Measurements from ENCODE around the gene ZNF786. TPM values are rescaled to one million over a fixed set of nuclear protein-coding genes. Genes with fewer than 3 reads are reported as not detected.
A peak's percentile ranks its signal among the peaks of the same experiment; 100 is the strongest.

ZNF786 gene
- total RNA-seq (2014; rRNA removed; shearing (Covaris generic)) = 2.9 and 3.4 TPM in 2 replicates

DNA sequence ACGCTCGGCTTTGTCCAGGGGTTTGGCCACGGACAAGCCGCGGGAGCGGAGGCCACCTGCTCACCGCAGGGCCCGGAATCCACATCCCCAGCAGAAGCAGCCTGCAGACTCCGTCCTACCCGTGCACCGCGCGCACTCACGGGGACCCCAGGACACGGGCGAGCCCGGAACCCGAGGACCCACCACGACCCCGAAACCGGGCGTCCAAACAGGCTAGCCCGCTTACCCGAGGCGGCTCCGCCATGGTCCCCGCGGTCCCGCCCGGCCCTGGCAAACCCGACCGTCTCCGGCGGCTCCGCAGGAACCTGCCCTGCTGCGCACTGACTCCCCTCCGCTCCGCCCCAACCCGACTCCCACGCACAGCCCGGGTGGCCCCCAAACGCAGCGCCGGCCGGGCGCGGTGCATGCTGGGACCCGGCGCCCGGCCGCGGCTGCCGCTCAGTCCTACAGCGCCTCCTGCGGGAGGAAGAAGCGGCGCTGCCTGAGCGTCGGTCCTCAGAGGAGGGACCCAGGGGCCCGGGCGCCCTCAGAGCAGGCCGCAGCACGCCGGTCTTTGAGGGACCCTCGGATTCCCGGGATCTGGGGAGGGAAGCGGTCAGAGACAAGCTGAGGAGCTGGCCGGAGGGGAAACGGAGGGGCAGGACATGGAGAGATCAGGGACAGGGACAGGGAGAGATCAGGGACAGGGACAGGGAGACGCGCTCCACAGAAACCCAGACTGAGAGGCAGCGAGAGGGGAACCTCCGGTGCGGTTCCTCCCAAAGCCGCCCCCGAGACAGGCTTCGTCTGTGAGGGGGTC lies at the start of gene ZNF786:
Gene ZNF786 (minus strand): TSS at position 322 of the 799 bp plus-strand sequence. CDS start 78 bp downstream, at position 244.
- peak; percentile 85 to 94 for DNase-seq (ENCODE audit: low read depth in 1 of 2, low spot score in 2 of 2)
- Histone ChIP-seq H3K4me1 (replicated peaks) (peaks cover 11% of the 10 kb centered on the region), H3K9me3 (replicated peaks) (no peaks in the 10 kb centered on the region), H3K4me3 (peak within 1 kb of the TSS; percentile 90), H3K36me3 (peaks cover 3% of the 10 kb centered on the region), H3K27me3 (replicated peaks) (no peaks in the 10 kb centered on the region), H3K27ac (peak within 1 kb of the TSS; percentile 85)

DNA sequence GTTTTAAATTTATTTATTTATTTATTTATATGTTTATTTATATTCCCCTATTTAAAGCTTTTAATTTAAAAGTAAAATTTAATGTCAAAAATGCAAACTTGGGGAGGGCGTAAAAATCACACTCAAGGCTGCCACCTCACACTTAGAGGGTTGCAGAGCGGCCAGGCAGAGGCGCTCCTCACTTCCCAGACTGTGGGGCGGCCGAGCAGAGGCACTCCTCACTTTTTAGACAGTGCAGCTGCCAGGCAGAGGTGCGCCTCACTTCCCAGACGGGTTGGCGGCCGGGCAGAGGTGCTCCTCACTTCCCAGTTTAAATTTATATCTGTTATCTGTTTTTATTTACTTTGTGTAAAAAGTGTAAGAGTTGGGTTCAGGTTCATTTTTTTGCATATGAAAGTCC lies 45.6 kb upstream of the ZNF786 start:
- Histone ChIP-seq H3K9me3 (replicated peaks) (no peaks in the 10 kb centered on the region), H3K4me3 (no peak overlapping the region), H3K27me3 (replicated peaks) (no peaks in the 10 kb centered on the region), H3K4me1 (replicated peaks) (no peaks in the 10 kb centered on the region), H3K36me3 (peaks cover 3% of the 10 kb centered on the region; the same call in 1 of the 2 replicates), H3K27ac (no peak overlapping the region)
- no peak for DNase-seq (ENCODE audit: low read depth in 1 of 2, low spot score in 2 of 2)

DNA sequence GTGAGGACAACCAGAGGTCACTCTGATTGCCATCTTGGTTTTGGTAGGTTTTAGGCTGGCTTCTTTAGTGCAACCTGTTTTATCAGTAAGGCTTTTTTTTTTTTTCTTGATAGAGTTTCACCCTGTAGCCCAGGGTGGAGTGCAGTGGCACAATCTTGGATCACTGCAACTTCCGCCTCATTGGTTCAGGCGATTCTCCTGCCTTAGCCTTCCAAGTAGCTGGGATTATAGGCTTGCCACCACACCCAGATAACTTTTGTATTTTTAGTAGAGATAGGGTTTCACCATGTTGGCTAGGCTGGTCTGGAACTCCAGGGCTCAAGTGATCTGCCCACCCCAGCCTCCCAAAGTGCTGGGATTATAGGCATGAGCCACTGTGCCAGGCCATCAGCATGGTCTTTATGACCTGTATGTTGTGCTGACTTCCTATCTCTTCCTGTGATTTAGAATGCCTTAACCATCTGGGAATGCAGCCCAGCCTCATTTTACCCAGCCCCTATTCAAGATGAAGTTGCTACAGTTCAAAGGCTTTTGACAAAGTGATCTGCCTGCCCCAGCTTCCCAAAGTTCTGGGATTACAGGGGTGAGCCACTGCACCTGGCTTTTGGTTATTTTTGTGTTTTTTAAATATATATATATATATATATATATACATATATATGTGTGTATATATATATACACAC lies 42.7 kb upstream of the ZNF786 start:
- Histone ChIP-seq H3K4me1 (replicated peaks) (peaks cover under 1% of the 10 kb centered on the region), H3K36me3 (peaks cover 16% of the 10 kb centered on the region), H3K4me3 (no peak overlapping the region), H3K9me3 (replicated peaks) (peaks cover 5% of the 10 kb centered on the region; the same call in 1 of the 2 replicates), H3K27me3 (replicated peaks) (no peaks in the 10 kb centered on the region), H3K27ac (no peak overlapping the region)
- DNase-seq (ENCODE audit: low read depth in 1 of 2, low spot score in 2 of 2) = no peak

DNA sequence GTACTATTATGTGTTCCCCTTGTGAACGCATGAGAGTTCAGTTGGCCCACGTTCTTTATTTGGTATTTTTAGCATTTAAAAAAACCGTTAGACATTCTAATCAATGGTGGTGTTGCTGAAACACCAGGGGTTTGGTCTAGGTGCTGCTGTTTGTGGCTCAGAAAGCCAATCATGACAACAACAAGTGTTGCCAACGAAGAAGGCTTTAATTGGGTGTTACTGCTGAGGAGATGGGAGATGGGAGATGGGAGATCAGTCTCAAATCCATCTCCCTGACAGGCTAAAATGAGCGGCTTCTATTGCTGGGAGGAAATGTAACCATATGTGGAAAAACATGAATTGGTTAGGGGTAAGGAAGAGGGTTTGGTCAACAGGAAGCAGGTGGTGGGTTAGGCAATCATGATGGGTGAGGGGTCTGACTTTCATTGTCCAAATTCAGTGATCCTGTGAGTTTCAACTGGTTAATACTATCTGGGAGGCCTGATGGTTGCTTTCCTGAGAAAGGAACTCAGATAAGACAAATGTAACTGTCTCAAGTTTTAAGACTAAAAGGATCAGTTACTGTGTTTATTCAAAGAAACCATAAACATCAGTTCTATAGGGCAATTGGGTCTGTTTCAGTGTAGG lies 40.2 kb upstream of the ZNF786 start:
- Histone ChIP-seq H3K27ac (no peak overlapping the region), H3K4me1 (replicated peaks) (peaks cover 5% of the 10 kb centered on the region), H3K4me3 (no peak overlapping the region), H3K9me3 (replicated peaks) (peaks cover 5% of the 10 kb centered on the region; the same call in 1 of the 2 replicates), H3K36me3 (peaks cover 25% of the 10 kb centered on the region), H3K27me3 (replicated peaks) (no peaks in the 10 kb centered on the region)
- DNase-seq (ENCODE audit: low read depth in 1 of 2, low spot score in 2 of 2) = no peak

DNA sequence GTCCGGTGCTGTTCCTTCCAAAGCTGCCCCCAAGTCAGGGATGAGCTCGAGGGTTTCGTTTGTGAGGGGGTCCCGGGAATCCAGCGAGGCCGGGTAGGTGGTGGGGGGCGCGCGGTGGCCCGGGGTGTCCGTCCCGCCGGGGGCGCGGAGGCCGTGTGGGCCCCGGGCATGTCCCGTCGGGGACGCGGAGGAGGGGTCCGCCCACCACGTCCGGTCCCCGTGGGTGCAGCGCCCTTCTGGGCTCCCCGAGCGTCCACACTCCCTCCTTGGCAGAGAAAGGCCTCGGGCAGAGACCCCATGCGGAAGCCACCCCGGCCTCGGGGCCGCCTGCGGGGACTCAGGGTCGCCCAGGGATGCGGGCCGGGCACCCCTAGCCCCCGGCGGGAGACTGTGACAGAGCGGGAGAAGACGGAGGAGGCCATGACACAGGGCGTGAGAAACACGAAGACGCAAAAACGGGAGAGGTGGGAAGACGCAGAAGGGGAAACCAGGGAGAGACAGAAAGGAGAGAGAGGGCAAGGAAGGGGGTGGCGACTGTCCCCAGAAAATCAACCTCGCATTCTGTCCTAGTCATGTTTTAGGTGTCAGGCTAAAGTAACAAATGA lies 36.2 kb upstream of the ZNF786 start:
- Histone ChIP-seq H3K4me1 (replicated peaks) (peaks cover 10% of the 10 kb centered on the region), H3K27ac (peak overlapping the region; percentile 73), H3K9me3 (replicated peaks) (peaks cover 5% of the 10 kb centered on the region; the same call in 1 of the 2 replicates), H3K4me3 (peak overlapping the region; percentile 69), H3K27me3 (replicated peaks) (no peaks in the 10 kb centered on the region), H3K36me3 (peaks cover 25% of the 10 kb centered on the region)
- peak; percentile 63 to 75 for DNase-seq (ENCODE audit: low read depth in 1 of 2, low spot score in 2 of 2)

- Histone ChIP-seq H3K36me3 (peaks cover 22% of the 10 kb centered on the region), H3K27ac (peak within 1 kb of the TSS; percentile 73), H3K9me3 (replicated peaks) (peaks cover 5% of the 10 kb centered on the region; the same call in 1 of the 2 replicates), H3K4me1 (replicated peaks) (peaks cover 10% of the 10 kb centered on the region), H3K27me3 (replicated peaks) (no peaks in the 10 kb centered on the region), H3K4me3 (peak within 1 kb of the TSS; percentile 69)
- DNase-seq (ENCODE audit: low read depth in 1 of 2, low spot score in 2 of 2) = peak; percentile 91 to 94
Observed at GRCh38 chr7:149125863-149126661, 35.5 kb upstream of the ZNF786 start, which contains the start of gene ZNF425. Gene ZNF425 (minus strand): TSS chr7:149126324. CDS start chr7:149126213, 111 bp downstream.

GRCh38 chr7:149125189-149125862 lies 34.8 kb upstream of the ZNF786 start:
- DNase-seq (ENCODE audit: low read depth in 1 of 2, low spot score in 2 of 2) = no peak
- no peaks in the 10 kb centered on the region; the same call in 1 of the 2 replicates for H3K9me3 ChIP-seq (replicated peaks)
- peak overlapping the region; percentile 69 for H3K4me3 ChIP-seq
- peaks cover 10% of the 10 kb centered on the region for H3K4me1 ChIP-seq (replicated peaks)
- peaks cover 15% of the 10 kb centered on the region for H3K36me3 ChIP-seq
- peak overlapping the region; percentile 73 for H3K27ac ChIP-seq
- no peaks in the 10 kb centered on the region for H3K27me3 ChIP-seq (replicated peaks)

GRCh38 chr7:149109969-149110368 lies 19.5 kb upstream of the ZNF786 start:
- no peaks in the 10 kb centered on the region for H3K9me3 ChIP-seq (replicated peaks)
- no peak for DNase-seq (ENCODE audit: low read depth in 1 of 2, low spot score in 2 of 2)
- no peaks in the 10 kb centered on the region for H3K4me1 ChIP-seq (replicated peaks)
- H3K27ac ChIP-seq = no peak overlapping the region
- no peak overlapping the region for H3K4me3 ChIP-seq
- H3K36me3 ChIP-seq = no peaks in the 10 kb centered on the region
- H3K27me3 ChIP-seq (replicated peaks) = no peaks in the 10 kb centered on the region

DNA sequence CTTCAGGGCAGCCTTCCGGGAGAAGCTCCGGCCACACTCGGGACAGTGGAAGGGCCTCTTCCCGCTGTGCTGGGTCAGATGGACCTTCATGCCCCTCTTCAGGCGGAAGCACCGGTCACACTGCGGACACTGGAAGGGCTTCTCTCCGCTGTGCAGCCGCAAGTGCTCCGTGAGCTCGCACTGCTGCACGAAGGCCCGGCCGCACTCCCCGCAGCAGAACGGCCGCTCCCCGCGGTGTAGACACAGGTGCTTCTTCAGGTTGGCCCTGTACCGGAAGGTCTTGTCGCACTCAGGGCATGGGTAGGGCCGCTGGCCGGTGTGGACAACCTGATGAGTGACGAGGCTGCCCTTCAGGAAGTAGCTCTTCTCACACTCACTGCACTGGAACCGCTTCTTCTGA lies 14.2 kb upstream of the ZNF786 start:
- Histone ChIP-seq H3K27ac (no peak overlapping the region), H3K9me3 (replicated peaks) (no peaks in the 10 kb centered on the region), H3K27me3 (replicated peaks) (no peaks in the 10 kb centered on the region), H3K4me3 (no peak overlapping the region), H3K36me3 (no peaks in the 10 kb centered on the region), H3K4me1 (replicated peaks) (no peaks in the 10 kb centered on the region)
- DNase-seq (ENCODE audit: low read depth in 1 of 2, low spot score in 2 of 2) = no peak

- no peak for DNase-seq (ENCODE audit: low read depth in 1 of 2, low spot score in 2 of 2)
- H3K4me1 ChIP-seq (replicated peaks) = no peaks in the 10 kb centered on the region
- no peak overlapping the region for H3K27ac ChIP-seq
- no peaks in the 10 kb centered on the region for H3K36me3 ChIP-seq
- no peak overlapping the region for H3K4me3 ChIP-seq
- no peaks in the 10 kb centered on the region for H3K9me3 ChIP-seq (replicated peaks)
- no peaks in the 10 kb centered on the region for H3K27me3 ChIP-seq (replicated peaks)
Observed at GRCh38 chr7:149104214-149104613, 13.7 kb upstream of the ZNF786 start.

DNA sequence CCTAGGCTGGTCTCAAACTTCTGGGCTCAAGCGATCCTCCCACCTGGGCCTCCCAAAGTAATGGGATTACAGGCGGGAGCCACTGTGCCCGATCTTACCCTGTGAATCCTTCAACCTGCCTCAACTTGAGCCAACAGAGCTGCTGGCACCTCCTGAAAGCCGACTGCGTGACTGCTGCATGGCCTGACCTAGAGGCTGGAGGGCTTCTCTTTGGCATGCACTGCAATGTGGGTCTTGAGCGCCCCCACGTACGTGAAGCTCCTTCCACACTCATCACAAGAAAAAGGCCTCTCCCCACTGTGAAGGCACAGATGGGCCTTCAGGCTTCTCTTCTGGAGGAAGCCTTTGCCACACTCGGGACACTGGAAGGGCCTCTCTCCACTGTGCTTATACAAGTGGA lies 12.9 kb upstream of the ZNF786 start:
- no peaks in the 10 kb centered on the region for H3K36me3 ChIP-seq
- H3K4me3 ChIP-seq = no peak overlapping the region
- H3K9me3 ChIP-seq (replicated peaks) = no peaks in the 10 kb centered on the region
- no peak for DNase-seq (ENCODE audit: low read depth in 1 of 2, low spot score in 2 of 2)
- no peaks in the 10 kb centered on the region for H3K27me3 ChIP-seq (replicated peaks)
- H3K27ac ChIP-seq = no peak overlapping the region
- H3K4me1 ChIP-seq (replicated peaks) = no peaks in the 10 kb centered on the region

GRCh38 chr7:149102666-149103065 lies 12.1 kb upstream of the ZNF786 start:
- no peaks in the 10 kb centered on the region for H3K27me3 ChIP-seq (replicated peaks)
- no peak overlapping the region for H3K4me3 ChIP-seq
- H3K9me3 ChIP-seq (replicated peaks) = no peaks in the 10 kb centered on the region
- no peak overlapping the region for H3K27ac ChIP-seq
- no peaks in the 10 kb centered on the region for H3K4me1 ChIP-seq (replicated peaks)
- H3K36me3 ChIP-seq = no peaks in the 10 kb centered on the region
- no peak for DNase-seq (ENCODE audit: low read depth in 1 of 2, low spot score in 2 of 2)
